GM23338 (cell line): ENCODE results near the gene HYCC2. TPM values are rescaled to one million over a fixed set of nuclear protein-coding genes. Genes with fewer than 3 reads are reported as not detected.

Experiments used
- ATAC-seq: fragments of 200-7000 bp; cut with Tn5 transposase; 3 replicates; pipeline ENCODE4 v1.9.1; 2020
- DNase-seq: peaks from one replicate; pipeline ENCODE4 v3.0.0-alpha.2; 2015; ENCODE audit warnings: low spot score
- H2AFZ ChIP-seq: fragments of 200-600 bp; sonication (generic); 2 replicates; pipeline ENCODE4 v1.8.0; 2016; ENCODE audit warnings: antibody characterized with exemption, mild to moderate bottlenecking, moderate library complexity
- H3F3A ChIP-seq: fragments of 200-600 bp; sonication (generic); replicated peaks from 2 replicates; pipeline ENCODE4 v1.8.0; 2017; ENCODE audit warnings: antibody characterized with exemption, mixed run types, low read depth
- H3K27ac ChIP-seq: fragments of 200-600 bp; sonication (generic); 2 replicates; pipeline ENCODE4 v1.6.1; 2016; ENCODE audit warnings: low read depth
- H3K27me3 ChIP-seq: fragments of 200-600 bp; sonication (generic); 2 replicates; pipeline ENCODE4 v1.8.0; 2016; ENCODE audit warnings: mild to moderate bottlenecking, mixed run types, moderate library complexity; ENCODE audit not compliant: insufficient read depth
- H3K36me3 ChIP-seq: fragments of 200-600 bp; sonication (generic); 2 replicates; pipeline ENCODE4 v1.8.0; 2016; ENCODE audit warnings: mild to moderate bottlenecking; ENCODE audit not compliant: insufficient read depth
- H3K4me1 ChIP-seq: fragments of 200-600 bp; sonication (generic); 2 replicates; pipeline ENCODE4 v1.8.0; 2016; ENCODE audit warnings: mild to moderate bottlenecking, moderate library complexity; ENCODE audit not compliant: insufficient read depth
- H3K4me2 ChIP-seq: fragments of 200-600 bp; sonication (generic); 2 replicates; pipeline ENCODE4 v1.7.1; 2017; ENCODE audit warnings: mixed run types
- H3K4me3 ChIP-seq: fragments of 200-600 bp; sonication (generic); 2 replicates; pipeline ENCODE4 v1.6.1; 2016; ENCODE audit warnings: mixed run types
- H3K79me2 ChIP-seq: fragments of 200-600 bp; sonication (generic); replicated peaks from 2 replicates; pipeline ENCODE4 v1.8.0; 2017; ENCODE audit warnings: mild to moderate bottlenecking; ENCODE audit not compliant: insufficient read depth
- H3K9me2 ChIP-seq: fragments of 200-600 bp; sonication (generic); 2 replicates; pipeline ENCODE4 v1.8.0; 2017; ENCODE audit not compliant: insufficient read depth
- H4K20me1 ChIP-seq: fragments of 200-600 bp; sonication (generic); replicated peaks from 2 replicates; pipeline ENCODE4 v1.8.0; 2017; ENCODE audit warnings: mild to moderate bottlenecking; ENCODE audit not compliant: insufficient read depth
- H3K27ac Mint-ChIP-seq: 2 replicates; pipeline ENCODE4 v1.8.0; 2020; ENCODE audit warnings: inconsistent platforms, mild to moderate bottlenecking, moderate library complexity, mixed read lengths
- H3K27me3 Mint-ChIP-seq: 3 replicates; pipeline ENCODE4 v1.8.0; 2022; ENCODE audit warnings: low read depth, mild to moderate bottlenecking, moderate library complexity, mixed read lengths, inconsistent platforms; ENCODE audit not compliant: insufficient read depth, poor library complexity
- H3K36me3 Mint-ChIP-seq: 3 replicates; pipeline ENCODE4 v1.8.0; 2021; ENCODE audit warnings: low read depth, mild to moderate bottlenecking, inconsistent platforms, moderate library complexity, mixed read lengths
- H3K4me1 Mint-ChIP-seq: 3 replicates; pipeline ENCODE4 v1.8.0; 2020; ENCODE audit warnings: mild to moderate bottlenecking, inconsistent platforms, mixed read lengths
- H3K4me3 Mint-ChIP-seq: 3 replicates; pipeline ENCODE4 v1.8.0; 2021; ENCODE audit warnings: moderate library complexity, mild to moderate bottlenecking, inconsistent platforms, mixed read lengths
- H3K9me3 Mint-ChIP-seq: 3 replicates; pipeline ENCODE4 v1.8.0; 2020; ENCODE audit warnings: moderate library complexity, mild to moderate bottlenecking, inconsistent platforms, mixed read lengths
- EZH2 ChIP-seq: fragments of 200-600 bp; sonication (generic); IDR thresholded peaks from one replicate; pipeline ENCODE4 v1.8.0; 2017; ENCODE audit warnings: antibody characterized with exemption, mild to moderate bottlenecking, low read depth; ENCODE audit not compliant: unreplicated experiment
- ZNF114 ChIP-seq: fragments of 250-450 bp; sonication (Bioruptor Pico); IDR thresholded peaks from 2 replicates; pipeline ENCODE4 v1.5.0; 2020; ENCODE audit warnings: mild to moderate bottlenecking, moderate library complexity
- ZNF331 ChIP-seq: fragments of 250-450 bp; sonication (Bioruptor Pico); IDR thresholded peaks from 2 replicates; pipeline ENCODE4 v1.5.0; 2020; ENCODE audit warnings: low read depth, mild to moderate bottlenecking, moderate library complexity
- ZNF462 ChIP-seq: fragments of 250-450 bp; sonication (Bioruptor Pico); IDR thresholded peaks from 2 replicates; pipeline ENCODE4 v1.5.0; 2020; ENCODE audit warnings: mild to moderate bottlenecking, moderate library complexity
- polyA plus RNA-seq: library from polyadenylated mRNA; unstranded; fragments of >200 nt; fragmentation: Nextera tagmentation; extraction: Ambion mirVana; gene quantifications from 2 replicates; pipeline ENCODE4 v1.2.1, GENCODE V29; 2016
- total RNA-seq: library from RNA; depleted of rRNA; stranded (reverse); fragments of >200 nt; shearing (Covaris generic); gene quantifications from 2 replicates; pipeline ENCODE4 v1.2.3, GENCODE V29; 2014
- TF ChIP-seq, protein P1 (sequence below): IDR thresholded peaks from 2 replicates; pipeline ENCODE4 v1.6.1; 2016; ENCODE audit warnings: antibody characterized with exemption

HYCC2 gene
- total and polyA plus RNA-seq, 2 experiments from 2014 or later: 2.4 to 4.8 TPM

GRCh38 chr2:201108341-201108740 is 36.9 kb upstream of the HYCC2 start:
- no peaks in the 10 kb centered on the region for H3K36me3 Mint-ChIP-seq
- no peak for ATAC-seq

More at GRCh38 chr2:201108341-201108740, 36.9 kb upstream of the HYCC2 start:
- no peaks in the 10 kb centered on the region for H3F3A ChIP-seq
- no peaks in the 10 kb centered on the region for H3K36me3 ChIP-seq
- no peaks in the 10 kb centered on the region for H3K4me1 ChIP-seq
- H3K9me3 Mint-ChIP-seq: no peaks in the 10 kb centered on the region
- H3K27me3 Mint-ChIP-seq: no peaks in the 10 kb centered on the region
- DNase-seq: no peak
- H3K27me3 ChIP-seq: no peaks in the 10 kb centered on the region
- no peak overlapping the region for H3K4me3 ChIP-seq
- no peak overlapping the region for H3K27ac ChIP-seq
- no peak overlapping the region for H3K4me3 Mint-ChIP-seq
- H3K4me1 Mint-ChIP-seq: peaks cover 4% of the 10 kb centered on the region; the same call in 1 of the 3 replicates
- H3K79me2 ChIP-seq: no peaks in the 10 kb centered on the region
- no peak overlapping the region for H3K27ac Mint-ChIP-seq
- TF ChIP-seq EZH2 (no peak), ZNF462 (CRISPR knock-in tag) (no peak), ZNF114 (CRISPR knock-in tag) (no peak), ZNF331 (CRISPR knock-in tag) (no peak)
- TF ChIP-seq, protein P1, sequence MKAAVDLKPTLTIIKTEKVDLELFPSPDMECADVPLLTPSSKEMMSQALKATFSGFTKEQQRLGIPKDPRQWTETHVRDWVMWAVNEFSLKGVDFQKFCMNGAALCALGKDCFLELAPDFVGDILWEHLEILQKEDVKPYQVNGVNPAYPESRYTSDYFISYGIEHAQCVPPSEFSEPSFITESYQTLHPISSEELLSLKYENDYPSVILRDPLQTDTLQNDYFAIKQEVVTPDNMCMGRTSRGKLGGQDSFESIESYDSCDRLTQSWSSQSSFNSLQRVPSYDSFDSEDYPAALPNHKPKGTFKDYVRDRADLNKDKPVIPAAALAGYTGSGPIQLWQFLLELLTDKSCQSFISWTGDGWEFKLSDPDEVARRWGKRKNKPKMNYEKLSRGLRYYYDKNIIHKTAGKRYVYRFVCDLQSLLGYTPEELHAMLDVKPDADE: no peak
- no peak overlapping the region for H3K4me2 ChIP-seq
- no peaks in the 10 kb centered on the region for H3K9me2 ChIP-seq
- H2AFZ ChIP-seq: no peak overlapping the region
- no peaks in the 10 kb centered on the region for H4K20me1 ChIP-seq
